ENCODE data around the gene KRTAP17-1. TPM values are rescaled to one million over a fixed set of nuclear protein-coding genes. Genes with fewer than 3 reads are reported as not detected.
A peak's percentile ranks its signal among the peaks of the same experiment; 100 is the strongest.

The KRTAP17-1 gene
- total RNA-seq, 1 donor from 2014 or later = not detected

GRCh38 chr17:41311111-41311510, 4.4 kb downstream of the KRTAP17-1 start:
- no peak overlapping the region for H3K27ac ChIP-seq
- no peak for DNase-seq (ENCODE audit: extremely low spot score in 2 of 2)
- intact Hi-C loops (cut with DNase I) = no loop called here

GRCh38 chr17:41308918-41309359, 6.6 kb downstream of the KRTAP17-1 start, which contains the start of gene KRTAP16-1:
Gene KRTAP16-1 (minus strand): TSS chr17:41309309. CDS start chr17:41309253, 56 bp downstream.
- peaks cover 19% of the 10 kb centered on the region for H3K4me1 ChIP-seq
- H3K4me3 ChIP-seq = no peak within 1 kb of the TSS
- H3K9me3 ChIP-seq = no peaks in the 10 kb centered on the region
- DNase-seq (ENCODE audit: extremely low spot score in 2 of 2) = no peak
- no peak for TF ChIP-seq POLR2AphosphoS5 (IDR thresholded peaks at IDR 0.05; ENCODE audit: insufficient read depth in 1 of 2, low read depth in 1 of 2)
- no peak for TF ChIP-seq POLR2A (IDR thresholded peaks at IDR 0.05)
- no peak for TF ChIP-seq CTCF (IDR thresholded peaks at IDR 0.05)
- intact Hi-C loops (cut with DNase I) = no loop called here
- no peak within 1 kb of the TSS for H3K27ac ChIP-seq
- no peaks in the 10 kb centered on the region for H3K27me3 ChIP-seq
- H3K36me3 ChIP-seq = no peaks in the 10 kb centered on the region

More at GRCh38 chr17:41311111-41311510, 4.4 kb downstream of the KRTAP17-1 start:
- no peak for TF ChIP-seq POLR2AphosphoS5 (IDR thresholded peaks at IDR 0.05; ENCODE audit: insufficient read depth in 1 of 2, low read depth in 1 of 2)
- H3K9me3 ChIP-seq = no peaks in the 10 kb centered on the region
- H3K27me3 ChIP-seq = no peaks in the 10 kb centered on the region
- no peaks in the 10 kb centered on the region for H3K36me3 ChIP-seq
- no peak overlapping the region for H3K4me3 ChIP-seq
- H3K4me1 ChIP-seq = peaks cover 19% of the 10 kb centered on the region

GRCh38 chr17:41308251-41308917, 7.1 kb downstream of the KRTAP17-1 start:
- Histone ChIP-seq H3K36me3 (no peaks in the 10 kb centered on the region), H3K4me1 (peaks cover 19% of the 10 kb centered on the region), H3K27ac (no peak overlapping the region), H3K27me3 (no peaks in the 10 kb centered on the region), H3K4me3 (no peak overlapping the region), H3K9me3 (no peaks in the 10 kb centered on the region)
- TF ChIP-seq POLR2A (IDR thresholded peaks at IDR 0.05) (no peak), POLR2AphosphoS5 (IDR thresholded peaks at IDR 0.05; ENCODE audit: insufficient read depth in 1 of 2, low read depth in 1 of 2) (peak in 1 of 2 donors; percentile 55), CTCF (IDR thresholded peaks at IDR 0.05) (no peak)
- no peak for DNase-seq (ENCODE audit: extremely low spot score in 2 of 2)
- intact Hi-C loops (cut with DNase I) = no loop called here

- no peaks in the 10 kb centered on the region for H3K36me3 ChIP-seq
- intact Hi-C loops (cut with DNase I) = no loop called here
- peaks cover 19% of the 10 kb centered on the region for H3K4me1 ChIP-seq
- H3K27me3 ChIP-seq = no peaks in the 10 kb centered on the region
- H3K9me3 ChIP-seq = no peaks in the 10 kb centered on the region
- H3K4me3 ChIP-seq = no peak overlapping the region
- no peak overlapping the region for H3K27ac ChIP-seq
- no peak for DNase-seq (ENCODE audit: extremely low spot score in 2 of 2)
- TF ChIP-seq POLR2AphosphoS5 (IDR thresholded peaks at IDR 0.05; ENCODE audit: insufficient read depth in 1 of 2, low read depth in 1 of 2) (no peak), CTCF (IDR thresholded peaks at IDR 0.05) (no peak), POLR2A (IDR thresholded peaks at IDR 0.05) (no peak)
These were observed 7.9 kb downstream of the KRTAP17-1 start for GRCh38 chr17:41307647-41308046.

GRCh38 chr17:41304091-41304490, 11.4 kb downstream of the KRTAP17-1 start:
- no peaks in the 10 kb centered on the region for H3K9me3 ChIP-seq
- no peaks in the 10 kb centered on the region for H3K36me3 ChIP-seq
- intact Hi-C loops (cut with DNase I) = no loop called here
- H3K27me3 ChIP-seq = no peaks in the 10 kb centered on the region
- DNase-seq (ENCODE audit: extremely low spot score in 2 of 2) = no peak
- peaks cover 25% of the 10 kb centered on the region for H3K4me1 ChIP-seq
- no peak overlapping the region for H3K27ac ChIP-seq
- H3K4me3 ChIP-seq = no peak overlapping the region
- no peak for TF ChIP-seq POLR2A (IDR thresholded peaks at IDR 0.05)
- no peak for TF ChIP-seq CTCF (IDR thresholded peaks at IDR 0.05)
- no peak for TF ChIP-seq POLR2AphosphoS5 (IDR thresholded peaks at IDR 0.05; ENCODE audit: insufficient read depth in 1 of 2, low read depth in 1 of 2)
